Tibial nerve (tissue), 3 donors: Measurements from ENCODE around the gene DDAH1.

ENCODE experiments used
- CTCF ChIP-seq, 5 experiments: fragments of 200-600 bp in 3 of 5; fragments of 450-650 bp in 2 of 5; sonication (generic) in 3 of 5; IDR thresholded peaks; one replicate each; pipeline ENCODE4 v1.5.1; 2016 to 2019; ENCODE audit warnings: antibody characterized with exemption in 5 of 5, mild to moderate bottlenecking in 3 of 5, moderate library complexity in 2 of 5
- POLR2A ChIP-seq, 2 donors: fragments of 450-650 bp; IDR thresholded peaks; one replicate each; pipeline ENCODE4 v1.6.1; 2017; ENCODE audit warnings: antibody characterized with exemption in 2 of 2, mild to moderate bottlenecking in 2 of 2, moderate library complexity in 2 of 2

GRCh38 chr1:85330711-85331290 is 134.2 kb downstream of the DDAH1 start:
- TF ChIP-seq CTCF (IDR thresholded peaks at IDR 0.05) (no peak), POLR2A (IDR thresholded peaks at IDR 0.05) (no peak)
